Uterus (tissue), 4 donors: Measurements from ENCODE around the gene LPP. TPM values are rescaled to one million over a fixed set of nuclear protein-coding genes. Genes with fewer than 3 reads are reported as not detected.

ENCODE experiments used
- DNase-seq, 2 donors: peaks; one replicate each; pipeline ENCODE4 v3.0.0-alpha.2; 2019 to 2020
- H3K27ac ChIP-seq, 2 donors: fragments of 200-600 bp; sonication (generic); 1 replicate in 1 of 2; 2 replicates in 1 of 2; pipeline ENCODE4 v1.5.1; 2016 to 2018
- H3K27me3 ChIP-seq, 2 donors: fragments of 200-600 bp; sonication (generic); one replicate each; pipeline ENCODE4 v1.5.1; 2018 to 2019; ENCODE audit warnings: control low read depth in 1 of 2
- H3K36me3 ChIP-seq, 2 donors: fragments of 200-600 bp; sonication (generic); one replicate each; pipeline ENCODE4 v1.5.1; 2019; ENCODE audit warnings: control low read depth in 1 of 2
- H3K4me1 ChIP-seq, 2 donors: fragments of 200-600 bp; sonication (generic); one replicate each; pipeline ENCODE4 v1.5.1; 2018 to 2019; ENCODE audit warnings: control low read depth in 1 of 2
- H3K4me3 ChIP-seq, 2 donors: fragments of 200-600 bp; sonication (generic); 1 replicate in 1 of 2; 2 replicates in 1 of 2; pipeline ENCODE4 v1.5.1; 2018 to 2019; ENCODE audit warnings: mild to moderate bottlenecking in 1 of 2
- H3K9me3 ChIP-seq, 2 donors: fragments of 200-600 bp; sonication (generic); one replicate each; pipeline ENCODE4 v1.5.1; 2019; ENCODE audit warnings: control low read depth in 1 of 2
- CTCF ChIP-seq, 4 experiments: fragments of 200-600 bp in 2 of 4; fragments of 450-650 bp in 2 of 4; sonication (generic) in 2 of 4; IDR thresholded peaks; one replicate each; pipeline ENCODE4 v1.5.1; 2016 to 2019; ENCODE audit warnings: antibody characterized with exemption in 4 of 4, mild to moderate bottlenecking in 2 of 4, moderate library complexity in 1 of 4
- POLR2A ChIP-seq, 2 donors: fragments of 450-650 bp; IDR thresholded peaks; one replicate each; pipeline ENCODE4 v1.6.1; 2016; ENCODE audit warnings: antibody characterized with exemption in 2 of 2, mild to moderate bottlenecking in 1 of 2, moderate library complexity in 1 of 2
- intact Hi-C: fragments of 100-400 bp; cut with DNase I; formaldehyde crosslinking; loops from one replicate; pipeline ENCODE4 v1.15.1; 2023; ENCODE audit warnings: low total_unique reads
- total RNA-seq, 4 donors: library from RNA; depleted of rRNA in 3 of 4; stranded (reverse); fragments of >200 nt in 3 of 4; gene quantifications; one replicate each; pipeline versions ENCODE4 v1.1.0 to v1.2.4, GENCODE V29; 2014 to 2023
- donor health status: DM: yes; HTN: yes; CAD: no.

Gene LPP
- total RNA-seq, 4 donors from 2014 or later = 180 to 1,374 (median 712) TPM

GRCh38 chr3:188209740-188210139 lies 55.8 kb downstream of the LPP start:
- peak overlapping the region; percentile 92 to 93 for H3K27ac ChIP-seq
- H3K27me3 ChIP-seq = no peaks in the 10 kb centered on the region
- H3K9me3 ChIP-seq = no peaks in the 10 kb centered on the region
- intact Hi-C loops = no loop called here
- no peaks in the 10 kb centered on the region for H3K36me3 ChIP-seq
- no peak overlapping the region for H3K4me3 ChIP-seq
- DNase-seq = no peak
- peaks cover 0 to 6% of the 10 kb centered on the region in 2 donors for H3K4me1 ChIP-seq
- no peak for TF ChIP-seq CTCF (IDR thresholded peaks at IDR 0.05)
- TF ChIP-seq POLR2A (IDR thresholded peaks at IDR 0.05) = no peak

- Histone ChIP-seq H3K27me3 (no peaks in the 10 kb centered on the region), H3K4me3 (no peak overlapping the region), H3K4me1 (peaks cover 0 to 6% of the 10 kb centered on the region in 2 donors), H3K36me3 (no peaks in the 10 kb centered on the region), H3K27ac (peak overlapping the region; percentile 92 to 93), H3K9me3 (no peaks in the 10 kb centered on the region)
- DNase-seq = no peak
- TF ChIP-seq CTCF (IDR thresholded peaks at IDR 0.05) (no peak), POLR2A (IDR thresholded peaks at IDR 0.05) (no peak)
- intact Hi-C loops = no loop called here
Measured at GRCh38 chr3:188211476-188211875, 57.5 kb downstream of the LPP start.

GRCh38 chr3:188212308-188212969 lies 58.5 kb downstream of the LPP start:
- no peaks in the 10 kb centered on the region for H3K36me3 ChIP-seq
- no peaks in the 10 kb centered on the region for H3K9me3 ChIP-seq
- peaks cover 0 to 6% of the 10 kb centered on the region in 2 donors for H3K4me1 ChIP-seq
- H3K27ac ChIP-seq = peak overlapping the region; percentile 92 to 93
- H3K27me3 ChIP-seq = no peaks in the 10 kb centered on the region
- TF ChIP-seq POLR2A (IDR thresholded peaks at IDR 0.05) = no peak
- DNase-seq = peak in 1 of 2 donors; percentile 63
- intact Hi-C loops = no loop called here
- H3K4me3 ChIP-seq = peak overlapping the region; percentile 33 to 41

- intact Hi-C loops = no loop called here
- Histone ChIP-seq H3K4me1 (peaks cover 0 to 6% of the 10 kb centered on the region in 2 donors), H3K4me3 (peak overlapping the region; percentile 33 to 41), H3K27ac (peak overlapping the region; percentile 92 to 93), H3K36me3 (no peaks in the 10 kb centered on the region), H3K9me3 (no peaks in the 10 kb centered on the region), H3K27me3 (no peaks in the 10 kb centered on the region)
- TF ChIP-seq POLR2A (IDR thresholded peaks at IDR 0.05) (no peak), CTCF (IDR thresholded peaks at IDR 0.05) (no peak)
- DNase-seq = no peak
Measured at GRCh38 chr3:188214442-188214841, 60.5 kb downstream of the LPP start.

GRCh38 chr3:188215129-188215528 lies 61.2 kb downstream of the LPP start:
- intact Hi-C loops = no loop called here
- Histone ChIP-seq H3K36me3 (no peaks in the 10 kb centered on the region), H3K27me3 (no peaks in the 10 kb centered on the region), H3K27ac (peak overlapping the region; percentile 92 to 93), H3K4me1 (peaks cover 0 to 6% of the 10 kb centered on the region in 2 donors), H3K4me3 (peak overlapping the region; percentile 33 to 41), H3K9me3 (no peaks in the 10 kb centered on the region)
- no peak for DNase-seq
- TF ChIP-seq POLR2A (IDR thresholded peaks at IDR 0.05) (no peak), CTCF (IDR thresholded peaks at IDR 0.05) (no peak)
